ENCODE data around the gene TTLL8.

- TF ChIP-seq POLR2AphosphoS5 (IDR thresholded peaks at IDR 0.05) (no peak), CTCF (IDR thresholded peaks at IDR 0.05) (no peak)
Measured at GRCh38 chr22:49995041-49995360, 63.1 kb downstream of the TTLL8 start.
